Activated CD4-positive, alpha-beta T cell treated with anti-CD3 and anti-CD28 coated beads for 36 hours (primary cell): Measurements from ENCODE around the gene TMPRSS4. TPM values are rescaled to one million over a fixed set of nuclear protein-coding genes. Genes with fewer than 3 reads are reported as not detected.

ENCODE experiments used
- ATAC-seq: fragments of 200-7000 bp; cut with Tn5 transposase; one replicate; pipeline ENCODE4 v1.10.0; 2021; ENCODE audit warnings: mild to moderate bottlenecking, moderate library complexity
- CTCF ChIA-PET: fragments of 350-600 bp; sonication (Branson Sonifier 250); formaldehyde crosslinking; loops from one replicate; lab custom pipeline; 2021; ENCODE audit warnings: antibody characterized with exemption; lab: Charles Lee
- POLR2A ChIA-PET: fragments of 350-600 bp; sonication (Branson Sonifier 250); formaldehyde crosslinking; loops from one replicate; lab custom pipeline; 2021; ENCODE audit warnings: antibody characterized with exemption, inconsistent platforms; lab: Charles Lee
- DNase-seq: peaks from one replicate; pipeline ENCODE4 v3.0.0-alpha.2; 2020
- H3K27ac Mint-ChIP-seq: one replicate; pipeline ENCODE4 v1.8.0; 2021; ENCODE audit warnings: mixed read lengths
- H3K27me3 Mint-ChIP-seq: one replicate; pipeline ENCODE4 v1.8.0; 2021; ENCODE audit warnings: mixed read lengths
- H3K36me3 Mint-ChIP-seq: one replicate; pipeline ENCODE4 v1.8.0; 2021; ENCODE audit warnings: low read depth, mixed read lengths
- H3K4me1 Mint-ChIP-seq: one replicate; pipeline ENCODE4 v1.8.0; 2021; ENCODE audit warnings: mixed read lengths
- H3K4me3 Mint-ChIP-seq: one replicate; pipeline ENCODE4 v1.8.0; 2021; ENCODE audit warnings: mild to moderate bottlenecking, moderate library complexity, mixed read lengths
- H3K9me3 Mint-ChIP-seq: one replicate; pipeline ENCODE4 v1.8.0; 2021; ENCODE audit warnings: low read depth, mixed read lengths
- intact Hi-C, 2 experiments: fragments of 100-400 bp; cut with DNase I in 1 of 2; cut with micrococcal nuclease in 1 of 2; formaldehyde crosslinking; loops; one replicate each; pipeline versions ENCODE4 v1.14.2 to v1.15.1; 2022 to 2024; cut with DNase I, micrococcal nuclease
- total RNA-seq, 2 experiments: library from RNA; stranded (reverse); gene quantifications; one replicate each; pipeline ENCODE4 v1.2.3, GENCODE V29; 2021

TMPRSS4 gene
- total RNA-seq, 2 experiments from 2014 or later: not detected

- POLR2A ChIA-PET: no interaction called here
- Mint-ChIP-seq H3K27me3 (peaks cover 2% of the 10 kb centered on the region), H3K36me3 (no peaks in the 10 kb centered on the region), H3K27ac (no peak overlapping the region), H3K4me1 (no peaks in the 10 kb centered on the region), H3K9me3 (no peaks in the 10 kb centered on the region), H3K4me3 (no peak overlapping the region)
- CTCF ChIA-PET: interaction anchor here (0.6 to 6.6 kb wide), 11 partner anchors 11 to 362 kb away, joined by 3 to 120 read pairs (median 7); no protein-coding TSS in a partner anchor
- intact Hi-C loops: no loop called here
- ATAC-seq (no peak), DNase-seq (no peak)
Observed at GRCh38 chr11:118169300-118170140, 92.6 kb downstream of the TMPRSS4 start.

- POLR2A ChIA-PET: no interaction called here
Observed at GRCh38 chr11:118170231-118170630, 93.4 kb downstream of the TMPRSS4 start.

GRCh38 chr11:118170882-118171268, 94.0 kb downstream of the TMPRSS4 start:
- CTCF ChIA-PET: interaction anchor here (0.8 to 6.6 kb wide), 34 partner anchors 8 to 400 kb away, joined by 3 to 120 read pairs (median 6); partner anchors contain the start of genes ATP5MG, CD3E, MPZL2 and SCN4B

More at GRCh38 chr11:118170231-118170630, 93.4 kb downstream of the TMPRSS4 start:
- Mint-ChIP-seq H3K36me3 (no peaks in the 10 kb centered on the region), H3K27me3 (peaks cover 2% of the 10 kb centered on the region), H3K4me1 (no peaks in the 10 kb centered on the region), H3K27ac (no peak overlapping the region), H3K4me3 (no peak overlapping the region), H3K9me3 (no peaks in the 10 kb centered on the region)
- ATAC-seq (no peak), DNase-seq (no peak)
- intact Hi-C loops: no loop called here
- CTCF ChIA-PET: interaction anchor here (0.5 to 6.6 kb wide), 12 partner anchors 10 to 363 kb away, joined by 3 to 120 read pairs (median 9); no protein-coding TSS in a partner anchor

More at GRCh38 chr11:118170882-118171268, 94.0 kb downstream of the TMPRSS4 start:
- intact Hi-C loops: loop anchor here (1.0 kb wide), 2 partner anchors 26 to 364 kb away; no protein-coding TSS in a partner anchor
- H3K4me1 Mint-ChIP-seq: no peaks in the 10 kb centered on the region
- no peaks in the 10 kb centered on the region for H3K9me3 Mint-ChIP-seq
- H3K4me3 Mint-ChIP-seq: no peak overlapping the region
- H3K36me3 Mint-ChIP-seq: no peaks in the 10 kb centered on the region
- H3K27me3 Mint-ChIP-seq: peaks cover 2% of the 10 kb centered on the region
- DNase-seq (no peak), ATAC-seq (no peak)
- H3K27ac Mint-ChIP-seq: no peak overlapping the region
- POLR2A ChIA-PET: no interaction called here

Other genes with a start within 250 kb of the TMPRSS4 start
- under 1 TPM; 0.46 to 0.47 TPM for gene FXYD6, start 200.4 kb upstream of the TMPRSS4 start, total RNA-seq
- gene TMPRSS13, start 147.7 kb upstream of the TMPRSS4 start, total RNA-seq: 1 to 10 TPM; 1.7 TPM
- gene IL10RA, start 90.7 kb upstream of the TMPRSS4 start, total RNA-seq: 10 to 100 TPM; 57.1 to 79.4 TPM
- gene SMIM35, start 9.9 kb downstream of the TMPRSS4 start, total RNA-seq: under 1 TPM in 1 of 2 experiments, not detected in 1; 0.09 TPM
- under 1 TPM; 0.26 to 0.27 TPM for gene SCN4B, start 75.7 kb downstream of the TMPRSS4 start, total RNA-seq
- not detected for gene SCN2B, start 99.6 kb downstream of the TMPRSS4 start, total RNA-seq
- 100 to 1,000 TPM; 168 to 193 TPM for gene JAML, start 147.9 kb downstream of the TMPRSS4 start, total RNA-seq
- 10 to 100 TPM; 45.9 to 53.2 TPM for gene MPZL3, start 175.3 kb downstream of the TMPRSS4 start, total RNA-seq
- 10 to 100 TPM; 26.7 to 30.1 TPM for gene MPZL2, start 187.2 kb downstream of the TMPRSS4 start, total RNA-seq
- 100 to 1,000 TPM; 400 to 530 TPM for gene CD3E, start 227.7 kb downstream of the TMPRSS4 start, total RNA-seq